ENCODE measurements around the gene TXNRD2.

GRCh38 chr22:19955241-19956128 lies 13.9 kb upstream of the TXNRD2 start:
- TF ChIP-seq, protein P1, sequence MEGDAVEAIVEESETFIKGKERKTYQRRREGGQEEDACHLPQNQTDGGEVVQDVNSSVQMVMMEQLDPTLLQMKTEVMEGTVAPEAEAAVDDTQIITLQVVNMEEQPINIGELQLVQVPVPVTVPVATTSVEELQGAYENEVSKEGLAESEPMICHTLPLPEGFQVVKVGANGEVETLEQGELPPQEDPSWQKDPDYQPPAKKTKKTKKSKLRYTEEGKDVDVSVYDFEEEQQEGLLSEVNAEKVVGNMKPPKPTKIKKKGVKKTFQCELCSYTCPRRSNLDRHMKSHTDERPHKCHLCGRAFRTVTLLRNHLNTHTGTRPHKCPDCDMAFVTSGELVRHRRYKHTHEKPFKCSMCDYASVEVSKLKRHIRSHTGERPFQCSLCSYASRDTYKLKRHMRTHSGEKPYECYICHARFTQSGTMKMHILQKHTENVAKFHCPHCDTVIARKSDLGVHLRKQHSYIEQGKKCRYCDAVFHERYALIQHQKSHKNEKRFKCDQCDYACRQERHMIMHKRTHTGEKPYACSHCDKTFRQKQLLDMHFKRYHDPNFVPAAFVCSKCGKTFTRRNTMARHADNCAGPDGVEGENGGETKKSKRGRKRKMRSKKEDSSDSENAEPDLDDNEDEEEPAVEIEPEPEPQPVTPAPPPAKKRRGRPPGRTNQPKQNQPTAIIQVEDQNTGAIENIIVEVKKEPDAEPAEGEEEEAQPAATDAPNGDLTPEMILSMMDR (IDR thresholded peaks at IDR 0.05) = no peak
- no peak for TF ChIP-seq POLR2AphosphoS5 (IDR thresholded peaks at IDR 0.05; ENCODE audit: low read depth, low read length)

Measured in Panc1 (cell line).